AG04449 (cell line): ENCODE data around the gene RSPH9.

Experiments
- CTCF ChIA-PET: fragments of 350-600 bp; formaldehyde crosslinking; extraction: SDS; loops from one replicate; lab custom pipeline; 2021; ENCODE audit warnings: antibody characterized with exemption; lab: Yijun Ruan, JAX
- POLR2A ChIA-PET: fragments of 400-600, 350-600 bp; formaldehyde crosslinking; extraction: SDS; loops from one replicate; lab custom pipeline; 2020; ENCODE audit warnings: antibody characterized with exemption, inconsistent platforms; lab: Yijun Ruan, JAX
- DNase-seq: peaks from one replicate; pipeline ENCODE4 v3.0.0-alpha.2; 2010; ENCODE audit warnings: low read depth, low spot score
- H3K4me3 ChIP-seq: 2 replicates; pipeline ENCODE4 v1.5.1; 2011; ENCODE audit warnings: low read depth, mild to moderate bottlenecking, control low read depth, low read length
- TF ChIP-seq, protein P1 (sequence below): IDR thresholded peaks from one replicate; pipeline ENCODE4 v1.5.1; 2011; ENCODE audit warnings: mild to moderate bottlenecking, moderate library complexity, low read length, control low read depth, inconsistent platforms; ENCODE audit not compliant: insufficient read depth; ENCODE audit errors: missing control alignments

RSPH9 gene

DNA sequence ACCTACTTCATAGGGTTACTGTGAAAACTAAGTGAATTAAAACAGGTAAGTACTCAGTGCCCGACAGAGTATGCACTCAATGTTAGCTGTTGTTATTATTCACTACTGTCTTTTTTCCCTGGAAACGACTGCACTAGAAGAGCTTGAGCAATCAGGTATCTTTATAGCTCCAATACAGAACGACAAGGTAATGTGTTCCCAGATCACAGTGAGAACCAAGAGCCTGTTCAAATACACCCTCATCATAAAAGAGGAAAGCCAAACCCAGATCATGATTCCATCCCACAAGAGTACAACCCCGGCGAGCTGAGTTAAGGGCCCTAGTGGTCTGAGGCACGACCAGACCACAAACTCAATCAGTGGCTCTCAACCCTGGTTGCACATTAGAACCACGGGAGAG lies 32.9 kb downstream of the RSPH9 start:
- H3K4me3 ChIP-seq: no peak overlapping the region
- TF ChIP-seq, protein P1, sequence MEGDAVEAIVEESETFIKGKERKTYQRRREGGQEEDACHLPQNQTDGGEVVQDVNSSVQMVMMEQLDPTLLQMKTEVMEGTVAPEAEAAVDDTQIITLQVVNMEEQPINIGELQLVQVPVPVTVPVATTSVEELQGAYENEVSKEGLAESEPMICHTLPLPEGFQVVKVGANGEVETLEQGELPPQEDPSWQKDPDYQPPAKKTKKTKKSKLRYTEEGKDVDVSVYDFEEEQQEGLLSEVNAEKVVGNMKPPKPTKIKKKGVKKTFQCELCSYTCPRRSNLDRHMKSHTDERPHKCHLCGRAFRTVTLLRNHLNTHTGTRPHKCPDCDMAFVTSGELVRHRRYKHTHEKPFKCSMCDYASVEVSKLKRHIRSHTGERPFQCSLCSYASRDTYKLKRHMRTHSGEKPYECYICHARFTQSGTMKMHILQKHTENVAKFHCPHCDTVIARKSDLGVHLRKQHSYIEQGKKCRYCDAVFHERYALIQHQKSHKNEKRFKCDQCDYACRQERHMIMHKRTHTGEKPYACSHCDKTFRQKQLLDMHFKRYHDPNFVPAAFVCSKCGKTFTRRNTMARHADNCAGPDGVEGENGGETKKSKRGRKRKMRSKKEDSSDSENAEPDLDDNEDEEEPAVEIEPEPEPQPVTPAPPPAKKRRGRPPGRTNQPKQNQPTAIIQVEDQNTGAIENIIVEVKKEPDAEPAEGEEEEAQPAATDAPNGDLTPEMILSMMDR: no peak
- DNase-seq: no peak
- CTCF ChIA-PET: interaction anchor here (1.2 to 15.5 kb wide), 6 partner anchors 10 to 403 kb away, joined by 3 to 324 read pairs (median 6); partner anchors contain the start of genes MRPS18A and VEGFA
- POLR2A ChIA-PET: no interaction called here

DNA sequence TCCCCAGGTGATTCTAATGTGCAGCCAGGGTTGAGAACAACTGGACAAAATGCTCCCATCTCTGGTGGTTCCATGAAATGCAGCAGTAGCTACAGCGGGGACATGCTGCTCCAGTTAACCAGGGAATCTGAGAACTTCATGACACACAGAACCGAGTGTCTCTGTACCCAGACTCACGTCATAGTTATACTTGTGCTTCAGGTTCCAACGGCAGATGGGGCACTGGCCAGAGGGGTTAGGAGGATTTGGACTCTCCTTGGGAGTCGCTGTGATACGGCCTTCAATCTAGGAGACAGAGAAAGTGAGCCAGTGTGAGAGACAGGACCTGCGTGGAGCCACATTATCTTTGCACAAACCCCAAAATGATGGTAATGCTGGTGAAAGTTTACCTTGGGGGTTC lies 33.5 kb downstream of the RSPH9 start:
- H3K4me3 ChIP-seq: no peak overlapping the region
- CTCF ChIA-PET: interaction anchor here (0.9 to 15.5 kb wide), 7 partner anchors 10 to 402 kb away, joined by 3 to 324 read pairs (median 6); partner anchors contain the start of genes MRPS18A and VEGFA
- DNase-seq: no peak
- POLR2A ChIA-PET: no interaction called here
- TF ChIP-seq, protein P1: no peak

DNA sequence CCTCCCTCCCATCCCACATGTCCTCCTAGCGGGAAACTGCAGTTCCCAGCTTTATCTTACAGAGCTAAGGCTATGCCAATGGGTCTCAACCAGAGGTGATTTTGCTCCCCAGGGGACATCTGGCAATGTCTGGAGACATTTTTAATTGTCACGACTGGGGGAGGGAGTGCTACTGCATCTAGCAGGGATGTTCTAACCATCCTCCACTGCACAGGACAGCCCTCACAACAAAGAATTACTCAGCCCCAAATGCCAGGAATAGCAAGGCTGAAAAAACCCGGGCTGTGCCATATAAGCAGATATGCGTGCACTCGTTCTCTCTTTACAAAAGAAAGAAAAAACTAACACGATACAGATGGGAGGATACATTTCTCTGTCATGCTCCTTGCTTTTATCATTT lies 34.2 kb downstream of the RSPH9 start:
- DNase-seq: no peak
- ChIA-PET POLR2A (no interaction called here), CTCF (interaction anchor here (0.6 to 15.5 kb wide), 7 partner anchors 9 to 401 kb away, joined by 3 to 324 read pairs (median 6); partner anchors contain the start of genes MRPS18A and VEGFA)
- TF ChIP-seq, protein P1: no peak
- no peak overlapping the region for H3K4me3 ChIP-seq

DNA sequence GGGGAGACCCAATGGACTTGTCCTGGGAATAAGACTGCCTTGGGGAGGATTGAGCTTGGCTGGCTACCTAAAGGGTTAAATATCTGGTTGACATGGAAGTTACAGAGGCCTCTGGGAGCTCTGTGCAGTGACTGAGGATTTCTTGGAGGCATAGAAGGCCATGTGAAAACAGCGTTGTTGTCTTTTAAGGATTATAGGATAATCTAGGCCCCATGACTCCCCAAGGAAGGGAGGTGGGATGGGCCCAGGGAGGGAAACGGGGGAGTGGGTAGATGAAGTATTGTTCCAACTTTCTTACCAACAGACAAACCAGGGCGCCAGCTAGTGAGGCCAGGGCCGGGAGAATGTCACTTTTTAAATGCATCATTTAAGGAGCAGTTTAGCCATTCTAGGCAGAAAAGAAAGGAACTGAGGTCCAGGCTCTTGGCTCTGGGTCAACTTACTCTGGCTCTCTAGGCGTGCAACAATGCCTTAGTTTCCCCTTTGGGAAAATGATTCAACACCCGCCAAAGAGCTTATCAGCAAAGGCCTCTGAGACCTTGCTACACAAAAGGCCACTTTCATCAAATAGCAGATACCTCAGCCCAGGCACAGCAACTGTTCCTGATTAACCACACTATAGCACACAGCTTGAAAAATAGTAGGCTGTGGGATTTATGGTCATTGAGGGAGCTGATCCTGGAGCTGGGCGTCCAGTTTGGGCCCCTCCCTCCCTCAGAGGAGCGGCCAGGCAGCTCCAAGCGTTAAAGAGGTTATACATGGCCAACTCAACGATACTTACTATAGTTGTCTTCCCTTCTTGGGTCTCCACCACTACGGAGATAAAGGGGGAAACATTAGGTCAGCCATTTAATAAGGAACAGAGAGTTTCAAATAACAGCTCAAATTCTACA lies 35.7 kb downstream of the RSPH9 start:
- ChIA-PET POLR2A (no interaction called here), CTCF (interaction anchor here (0.7 to 7.1 kb wide), 4 partner anchors 8 to 395 kb away, joined by 3 to 74 read pairs (median 4); no protein-coding TSS in a partner anchor)
- no peak for DNase-seq
- H3K4me3 ChIP-seq: no peak overlapping the region
- TF ChIP-seq, protein P1: no peak

DNA sequence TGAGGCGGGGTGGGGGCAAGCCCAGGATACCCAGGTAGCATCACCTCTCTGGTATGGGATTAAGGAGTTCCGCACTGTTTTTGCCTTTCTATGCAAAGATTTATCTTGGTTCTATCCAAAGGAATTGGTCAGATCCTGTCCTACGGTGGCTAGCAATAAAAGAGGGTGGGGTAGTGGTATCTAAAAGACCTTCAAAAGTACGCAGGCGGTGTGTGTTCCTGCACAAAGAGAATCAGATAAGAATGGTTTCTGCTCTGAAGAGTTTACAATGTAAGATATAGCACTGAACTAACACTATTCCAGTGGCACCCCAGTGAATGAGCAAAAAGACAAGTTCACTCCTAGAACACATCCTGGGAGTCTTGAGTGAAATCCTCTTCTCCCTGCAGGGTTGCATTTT lies 36.5 kb downstream of the RSPH9 start:
- ChIA-PET POLR2A (no interaction called here), CTCF (interaction anchor here (7.1 kb wide), 1 partner anchor 13 kb away, joined by 74 read pairs; no protein-coding TSS in a partner anchor)
- TF ChIP-seq, protein P1: no peak
- DNase-seq: no peak
- H3K4me3 ChIP-seq: no peak overlapping the region
